T follicular helper cell (primary cell): Measurements from ENCODE around the gene AMMECR1.

ENCODE experiments used
- DNase-seq: peaks from one replicate; pipeline ENCODE4 v3.0.0-alpha.2; 2020; ENCODE audit warnings: low read depth

The AMMECR1 gene

DNA sequence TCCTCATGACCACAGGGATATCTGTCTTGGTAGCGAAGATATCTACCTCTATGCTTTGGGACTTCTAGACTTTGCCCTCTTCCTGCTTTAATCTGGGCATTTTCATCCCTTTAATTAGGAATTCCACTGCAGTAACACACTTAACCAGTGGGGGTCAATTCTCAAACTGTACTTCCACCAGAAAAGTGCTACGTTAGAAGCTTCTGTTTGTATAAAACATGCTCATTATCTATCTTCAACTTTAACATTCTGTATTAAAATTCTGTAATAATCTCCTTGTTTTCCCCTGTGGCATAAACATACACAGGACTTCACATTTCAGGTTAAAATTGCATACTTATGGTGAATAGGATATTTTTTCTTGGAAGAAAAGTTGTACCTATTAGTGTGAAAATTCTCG, 105.6 kb downstream of the AMMECR1 start:
- no peak for DNase-seq

DNA sequence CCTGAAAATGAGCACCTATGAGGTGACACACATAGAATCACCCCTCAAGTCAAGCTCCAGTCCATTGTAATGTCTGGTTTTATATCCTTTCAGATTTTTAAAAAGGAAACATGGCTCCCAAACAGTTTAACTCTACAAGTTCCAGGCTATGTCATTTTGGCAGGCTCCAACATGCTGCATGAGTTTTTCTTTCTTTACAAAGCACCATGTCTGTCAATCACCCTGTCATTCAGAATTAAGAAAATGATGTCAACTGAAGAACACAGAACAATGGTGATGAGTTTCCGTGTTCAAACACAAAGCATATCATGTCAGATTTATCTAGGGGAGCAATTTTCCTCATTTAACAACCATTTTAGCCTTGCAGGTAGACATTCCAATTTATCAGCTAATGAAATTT, 106.5 kb downstream of the AMMECR1 start:
- no peak for DNase-seq

DNA sequence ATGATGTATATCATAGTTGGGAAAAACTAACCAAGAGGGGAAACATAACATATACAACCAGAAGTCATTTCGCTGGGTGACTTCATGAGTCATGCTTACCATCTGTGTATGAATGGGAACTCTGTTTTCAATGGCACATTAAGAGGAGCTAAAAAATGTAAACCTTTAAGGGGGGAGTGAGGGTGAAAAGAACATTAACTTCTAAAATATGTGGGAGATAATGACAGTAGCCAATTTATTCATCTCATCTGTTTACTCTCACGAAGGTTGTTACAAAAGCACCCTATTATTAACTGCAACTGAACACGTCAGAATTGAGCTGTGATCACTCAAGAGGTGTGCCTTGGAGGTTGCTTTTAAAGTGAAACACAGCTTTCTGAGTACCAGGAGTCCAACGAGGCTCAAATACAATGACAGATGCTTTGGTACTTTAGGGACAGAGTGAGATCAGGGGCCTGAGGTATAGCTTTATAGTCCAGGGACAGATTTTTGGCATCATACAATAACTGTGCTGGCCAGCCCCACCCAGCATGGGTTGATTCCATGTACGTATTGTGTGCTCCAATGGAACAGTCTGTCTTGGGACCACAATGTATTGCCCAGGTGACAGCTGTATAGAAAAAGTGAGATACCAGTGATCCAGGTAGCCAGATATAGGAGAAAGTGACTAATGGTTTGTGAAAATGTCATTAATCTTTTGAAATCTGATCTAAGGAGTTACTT, 107.3 kb downstream of the AMMECR1 start:
- DNase-seq: no peak

DNA sequence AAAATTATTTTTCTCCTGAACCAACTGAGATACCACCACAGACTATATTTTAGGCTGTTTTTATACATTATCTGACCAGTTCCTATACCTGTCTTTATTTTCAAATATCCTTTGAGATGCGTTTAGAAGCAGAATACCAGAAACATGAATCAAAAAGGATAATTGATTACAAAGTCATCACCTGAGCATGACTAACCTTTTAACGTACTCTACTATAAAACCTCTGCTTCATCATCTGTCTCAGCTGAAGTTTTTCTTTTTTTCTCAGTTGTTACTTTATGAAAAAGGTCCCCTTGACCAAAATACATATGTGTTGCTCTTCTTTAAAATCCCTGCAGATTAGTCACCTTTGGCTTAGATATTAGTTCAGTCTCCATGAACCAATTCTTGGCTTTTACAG, 109.8 kb downstream of the AMMECR1 start:
- no peak for DNase-seq

DNA sequence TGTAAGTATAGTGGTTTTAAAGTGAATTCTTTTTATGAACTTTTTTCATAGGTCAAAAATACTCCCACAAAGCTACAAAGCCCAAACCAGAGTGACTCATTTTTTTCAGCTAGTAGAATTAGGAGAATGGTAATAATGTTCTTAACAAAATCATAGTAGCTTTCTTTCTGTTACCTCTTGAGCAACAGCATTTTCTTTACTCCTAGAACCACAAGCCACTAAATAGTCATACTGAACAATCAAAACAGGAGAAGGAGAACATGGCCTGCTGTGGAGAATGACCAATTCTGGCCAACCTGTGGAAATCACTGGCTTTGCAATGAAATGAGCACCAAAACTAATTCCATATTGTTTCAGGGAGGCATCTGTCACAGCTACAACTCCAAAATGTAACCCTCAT, 112.9 kb downstream of the AMMECR1 start:
- DNase-seq: no peak

DNA sequence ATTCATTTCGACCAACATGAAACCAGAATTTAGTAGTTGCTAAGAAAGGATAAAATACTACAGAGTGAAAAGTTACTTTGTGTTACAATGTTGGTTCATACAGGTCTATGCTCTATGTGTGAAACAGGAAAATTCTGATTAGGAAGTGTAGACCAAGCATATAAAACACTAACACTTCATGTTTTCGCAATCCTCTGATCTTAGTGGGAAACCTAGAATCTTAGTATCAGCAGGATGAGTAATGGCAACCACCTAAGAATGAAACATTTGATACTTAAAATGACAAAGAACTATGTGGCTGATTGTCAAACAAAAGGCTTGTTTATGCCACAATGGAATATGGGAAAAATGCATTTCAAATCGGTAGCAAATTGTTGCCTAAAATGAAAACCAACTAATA, 116.1 kb downstream of the AMMECR1 start:
- DNase-seq: no peak

DNA sequence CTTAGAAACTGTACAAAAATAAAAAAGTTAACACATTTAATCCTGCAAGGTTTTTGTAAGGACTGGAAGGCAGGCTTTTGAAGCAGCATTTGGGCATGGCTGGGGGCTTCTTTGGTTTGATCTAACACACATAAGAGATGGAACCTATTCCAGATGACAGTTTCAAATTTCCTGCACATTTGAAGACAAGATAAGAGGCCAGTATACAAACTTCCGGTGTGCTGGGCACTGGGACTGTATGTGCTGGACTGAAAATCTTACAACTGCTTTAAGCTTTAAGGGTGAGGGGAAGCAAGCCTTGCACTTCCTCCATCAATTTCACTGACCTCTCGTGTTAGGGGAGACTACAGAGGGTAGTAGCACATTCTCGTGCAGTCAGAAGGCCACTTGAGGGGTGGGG, 122.9 kb downstream of the AMMECR1 start:
- DNase-seq: no peak

DNA sequence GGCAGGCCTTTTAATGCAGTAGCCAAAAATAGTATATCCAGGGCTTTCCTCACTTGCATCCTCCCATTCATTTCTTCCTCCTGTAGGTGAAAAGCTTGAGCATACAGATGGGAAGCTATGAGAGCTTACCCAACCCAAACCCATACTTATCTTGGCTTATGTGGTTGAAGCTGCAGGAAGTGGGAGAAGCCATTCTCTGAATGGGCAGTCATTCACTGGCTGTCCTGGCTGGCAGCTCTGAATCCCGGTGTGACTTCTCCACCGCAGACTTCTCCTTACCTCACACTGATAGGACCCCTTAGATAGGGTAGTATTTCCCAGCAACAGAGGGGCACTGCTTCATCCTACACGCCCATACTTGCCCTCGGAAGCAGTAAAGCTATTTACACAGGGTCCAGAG, 125.4 kb downstream of the AMMECR1 start:
- no peak for DNase-seq

DNA sequence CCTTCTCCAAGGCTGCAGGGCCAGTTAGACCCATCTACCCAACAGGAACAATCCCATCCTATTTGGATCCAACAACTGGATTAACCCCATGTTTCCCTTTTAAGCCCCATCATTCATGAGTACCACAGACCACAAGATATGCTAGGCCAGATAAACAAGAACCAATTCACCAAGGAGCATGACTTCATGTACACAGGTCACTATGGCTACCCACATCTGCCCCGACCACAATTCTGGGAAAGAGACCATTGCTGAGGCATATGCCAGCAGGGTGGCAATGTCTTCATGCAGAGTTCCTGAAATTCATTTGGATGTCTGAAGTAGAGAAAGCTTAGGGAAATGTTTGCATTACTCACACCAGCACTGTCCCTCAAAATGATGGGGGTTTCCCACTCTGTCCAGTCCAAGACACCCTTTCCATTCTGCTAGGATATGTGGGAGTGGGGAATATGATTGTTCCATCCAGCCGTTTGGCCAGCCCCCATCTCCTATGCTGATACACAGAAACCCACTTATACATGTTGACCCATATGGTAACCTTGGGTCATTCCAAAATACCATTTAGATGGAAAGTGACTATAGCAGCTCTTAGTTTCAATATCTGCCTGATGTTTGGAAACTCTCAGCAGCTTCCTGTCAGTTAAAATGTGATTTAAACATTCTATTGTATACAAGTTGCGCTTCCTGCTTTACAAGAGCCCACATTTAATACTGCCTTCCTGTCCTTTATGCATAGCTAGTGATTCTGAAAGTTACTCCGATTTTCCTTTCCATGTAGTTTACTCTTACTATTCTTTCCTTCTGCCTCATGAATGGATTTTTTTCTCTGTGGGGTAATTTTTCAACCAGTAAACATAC, 129.0 kb downstream of the AMMECR1 start:
- no peak for DNase-seq

DNA sequence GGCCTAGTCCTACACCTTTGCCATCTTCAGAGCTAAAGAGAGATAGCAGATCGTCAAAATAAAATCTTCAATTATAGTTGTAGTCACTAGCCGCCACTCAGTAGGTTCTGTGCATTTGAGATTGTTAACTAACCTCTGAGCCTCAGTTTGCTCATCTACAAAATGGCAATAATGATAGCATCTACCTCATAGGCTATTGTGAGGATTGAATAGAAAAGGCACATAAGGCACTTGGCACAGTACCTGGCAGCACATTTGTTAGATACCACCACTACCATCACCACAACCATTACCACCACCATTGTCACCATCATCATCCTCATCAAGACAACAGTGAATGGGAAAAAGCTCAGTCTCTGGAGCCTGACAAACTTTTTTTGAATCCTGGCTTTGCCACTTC, 134.6 kb downstream of the AMMECR1 start:
- DNase-seq: no peak

DNA sequence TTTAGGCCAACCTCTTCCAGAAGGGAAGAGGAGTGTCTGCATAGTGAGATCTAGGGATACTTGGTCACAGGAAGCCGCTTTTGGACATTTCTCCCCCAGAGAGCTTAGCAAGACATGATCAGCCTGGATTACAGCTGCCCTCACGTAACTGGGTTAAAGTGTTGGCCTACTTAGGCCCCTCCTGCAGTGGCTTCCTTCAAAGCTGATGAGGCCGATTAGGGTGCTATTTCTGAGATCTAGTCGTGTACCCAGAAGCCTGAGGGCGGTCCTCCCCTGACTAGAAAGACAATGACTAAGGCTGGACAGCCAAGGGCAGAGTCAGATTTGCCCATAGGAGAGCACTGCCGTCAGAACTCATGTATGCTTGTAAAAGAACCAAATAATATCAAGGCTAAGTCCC, 135.0 kb downstream of the AMMECR1 start:
- no peak for DNase-seq

DNA sequence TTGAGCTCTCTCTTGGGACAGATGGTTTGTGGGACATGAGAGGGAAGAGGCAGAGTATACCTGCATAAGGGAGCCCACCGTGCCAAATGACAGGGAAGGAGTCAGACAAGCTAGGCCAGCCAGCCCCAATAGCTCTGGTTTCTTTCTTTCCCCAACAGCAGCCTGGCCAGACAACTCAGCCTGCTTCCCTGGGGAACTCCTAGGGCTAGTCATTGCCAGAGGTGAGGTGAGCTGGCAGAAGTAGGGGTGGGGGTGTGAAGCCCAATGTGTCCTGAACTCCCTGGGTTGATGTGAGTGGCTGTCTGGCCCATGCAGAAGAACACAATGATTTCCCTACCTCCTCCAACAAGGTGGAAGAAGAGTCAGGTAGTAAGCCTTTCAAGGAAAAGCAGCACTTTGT, 135.5 kb downstream of the AMMECR1 start:
- no peak for DNase-seq

DNA sequence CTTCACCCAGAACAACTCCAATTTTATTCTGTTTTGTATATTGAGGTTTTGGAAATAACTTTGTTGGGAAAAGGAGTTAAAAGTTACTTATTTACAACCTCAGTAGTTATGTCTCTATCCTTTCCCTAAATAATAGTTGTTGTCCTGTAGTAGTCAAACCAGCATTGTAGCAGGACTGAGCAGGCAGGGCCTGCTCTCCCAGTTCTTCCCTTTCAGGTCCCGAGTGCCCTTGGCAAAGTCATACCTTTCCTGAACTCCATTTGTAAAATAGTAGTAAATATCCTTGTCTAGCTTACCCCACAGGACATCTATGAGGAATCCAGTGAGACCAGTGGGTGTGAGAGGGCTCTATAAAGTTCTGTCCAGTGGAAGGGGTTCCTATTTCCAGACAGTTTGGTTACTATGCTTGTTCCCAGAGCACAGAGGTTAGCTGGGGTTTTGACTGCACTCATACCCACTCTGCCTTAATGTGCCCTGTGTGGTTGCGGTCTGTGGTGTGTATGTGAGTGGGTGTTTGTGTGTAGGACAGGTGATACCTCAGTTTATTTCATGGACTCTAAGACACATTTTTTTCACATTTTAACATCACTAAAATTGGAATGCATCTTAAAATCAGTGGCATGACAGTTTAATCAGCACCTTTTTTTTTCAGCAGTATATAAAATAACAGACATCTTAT, 136.3 kb downstream of the AMMECR1 start:
- DNase-seq: no peak

DNA sequence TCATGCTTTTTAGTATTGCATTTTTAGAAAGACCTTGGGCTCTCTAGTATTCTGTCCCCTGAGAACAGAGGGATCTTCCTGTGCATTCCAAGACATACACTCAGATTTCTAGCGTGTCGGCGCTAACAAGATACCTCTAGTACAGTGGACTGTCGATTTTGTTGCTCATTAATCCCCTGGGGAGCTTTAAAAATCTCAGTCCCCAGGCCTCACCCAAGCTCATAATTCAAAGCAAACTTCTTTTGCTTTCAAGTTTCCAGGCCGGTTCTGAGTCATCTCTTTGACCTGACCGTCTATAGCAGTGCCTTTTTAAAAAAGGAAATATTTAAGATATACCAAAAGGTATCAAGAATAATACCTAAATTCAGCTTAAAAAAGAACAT, 137.0 kb downstream of the AMMECR1 start:
- DNase-seq: no peak

DNA sequence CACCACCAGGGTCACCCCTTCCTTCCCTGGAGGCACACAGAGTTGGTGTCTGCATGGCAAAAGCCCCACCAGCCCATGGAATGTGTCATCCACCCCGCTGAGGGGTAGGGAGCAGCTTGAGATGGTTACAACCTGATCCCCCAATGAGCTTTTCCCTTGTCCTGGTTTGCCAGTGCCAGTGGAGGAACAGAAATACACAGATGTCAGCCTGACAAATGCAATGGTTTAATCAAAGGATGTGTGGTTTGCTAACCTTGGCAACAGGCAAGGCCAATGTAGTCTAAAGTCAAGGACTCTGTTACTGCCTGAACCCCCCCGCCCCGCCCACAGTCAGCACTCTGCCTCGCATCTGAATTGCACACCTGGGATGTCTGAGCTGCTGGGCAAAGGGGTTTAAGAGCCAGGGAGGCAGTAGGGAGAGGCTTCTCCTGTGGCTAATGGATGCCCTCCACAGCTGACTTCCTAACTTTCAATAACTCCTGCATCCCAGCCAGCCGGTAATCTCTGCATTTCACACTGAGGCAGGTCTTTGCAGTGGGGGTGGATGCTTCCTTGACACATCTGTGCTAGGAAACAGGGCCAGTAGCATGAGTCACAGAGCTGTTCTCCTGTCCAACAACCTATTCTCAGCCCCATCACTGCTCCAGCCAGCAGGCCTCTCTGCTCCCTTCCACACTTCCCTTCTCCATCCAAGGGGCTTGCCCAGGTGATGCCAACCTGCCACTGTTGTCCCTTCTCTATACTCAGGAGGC, 137.5 kb downstream of the AMMECR1 start:
- DNase-seq: no peak

DNA sequence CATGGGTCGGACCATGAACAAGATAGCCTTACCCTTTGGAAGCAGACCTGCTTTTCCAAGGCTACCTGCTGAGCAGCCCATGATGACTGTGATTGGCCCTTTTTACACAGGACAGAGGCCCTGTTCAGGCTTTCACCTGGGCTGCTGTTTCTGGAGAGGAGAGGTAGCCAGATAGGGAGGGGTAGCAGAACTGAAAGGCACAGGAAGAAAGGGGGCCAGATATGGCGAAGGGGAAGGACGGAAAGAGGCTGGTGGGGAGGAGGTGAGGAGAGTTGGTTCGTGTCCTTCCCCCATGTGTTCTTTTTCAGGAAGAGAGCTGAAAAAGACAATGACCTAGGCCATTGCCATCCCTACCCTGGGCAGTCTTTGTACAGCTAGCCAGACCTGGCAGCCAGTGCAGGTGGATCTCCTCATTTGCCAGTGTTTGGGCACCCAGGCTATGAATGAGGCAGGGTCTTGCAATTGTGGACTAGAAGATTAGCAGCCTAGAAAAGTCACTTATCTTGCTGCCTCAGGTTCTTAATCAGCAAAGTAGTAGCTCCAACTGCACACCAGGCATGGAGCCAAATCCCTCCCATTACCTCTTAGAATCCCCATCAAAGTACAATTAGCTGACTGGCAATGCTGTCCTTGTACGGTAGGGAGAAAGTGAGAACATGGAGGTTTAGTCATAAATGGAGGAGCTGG, 139.6 kb downstream of the AMMECR1 start:
- no peak for DNase-seq

DNA sequence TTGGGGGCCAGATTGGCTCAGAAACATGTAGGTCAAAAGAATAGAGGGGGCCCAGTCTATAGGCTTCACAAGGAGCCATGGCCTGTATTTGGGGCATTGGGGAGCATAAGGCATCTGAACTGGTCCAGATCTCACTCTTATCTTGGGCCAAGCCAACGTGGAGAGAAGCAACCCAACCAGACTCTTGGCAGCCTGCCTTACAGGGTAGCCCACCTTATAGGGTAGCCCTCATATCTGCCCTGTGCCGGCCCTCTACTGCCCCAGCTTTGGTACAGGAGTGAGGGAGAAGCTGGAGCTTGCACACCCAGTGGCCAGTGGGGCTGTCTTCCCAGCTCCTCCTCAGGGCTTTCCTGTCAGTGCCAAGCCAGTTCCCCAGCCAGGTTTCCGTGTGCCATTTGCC, 142.2 kb downstream of the AMMECR1 start:
- DNase-seq: no peak

DNA sequence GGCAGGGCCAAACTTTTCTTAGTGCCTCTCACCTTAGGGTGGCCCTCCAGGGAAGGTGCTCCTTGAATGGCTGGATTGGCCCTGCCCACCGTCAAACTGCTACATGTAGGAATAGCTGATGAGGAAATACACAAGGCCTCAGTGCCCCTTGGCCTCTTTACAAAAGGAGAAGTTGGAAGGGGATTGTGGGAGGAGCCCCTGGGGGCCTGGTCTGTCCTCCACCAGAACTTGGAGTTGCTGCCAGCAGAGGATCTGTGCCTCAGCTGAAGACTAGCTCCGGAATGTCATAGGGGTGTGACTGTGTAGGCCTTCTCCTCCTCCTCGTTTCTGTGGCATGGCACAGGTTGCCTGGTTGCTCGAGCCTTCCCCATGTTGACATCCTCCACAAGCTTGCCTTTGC, 142.7 kb downstream of the AMMECR1 start:
- DNase-seq: no peak

DNA sequence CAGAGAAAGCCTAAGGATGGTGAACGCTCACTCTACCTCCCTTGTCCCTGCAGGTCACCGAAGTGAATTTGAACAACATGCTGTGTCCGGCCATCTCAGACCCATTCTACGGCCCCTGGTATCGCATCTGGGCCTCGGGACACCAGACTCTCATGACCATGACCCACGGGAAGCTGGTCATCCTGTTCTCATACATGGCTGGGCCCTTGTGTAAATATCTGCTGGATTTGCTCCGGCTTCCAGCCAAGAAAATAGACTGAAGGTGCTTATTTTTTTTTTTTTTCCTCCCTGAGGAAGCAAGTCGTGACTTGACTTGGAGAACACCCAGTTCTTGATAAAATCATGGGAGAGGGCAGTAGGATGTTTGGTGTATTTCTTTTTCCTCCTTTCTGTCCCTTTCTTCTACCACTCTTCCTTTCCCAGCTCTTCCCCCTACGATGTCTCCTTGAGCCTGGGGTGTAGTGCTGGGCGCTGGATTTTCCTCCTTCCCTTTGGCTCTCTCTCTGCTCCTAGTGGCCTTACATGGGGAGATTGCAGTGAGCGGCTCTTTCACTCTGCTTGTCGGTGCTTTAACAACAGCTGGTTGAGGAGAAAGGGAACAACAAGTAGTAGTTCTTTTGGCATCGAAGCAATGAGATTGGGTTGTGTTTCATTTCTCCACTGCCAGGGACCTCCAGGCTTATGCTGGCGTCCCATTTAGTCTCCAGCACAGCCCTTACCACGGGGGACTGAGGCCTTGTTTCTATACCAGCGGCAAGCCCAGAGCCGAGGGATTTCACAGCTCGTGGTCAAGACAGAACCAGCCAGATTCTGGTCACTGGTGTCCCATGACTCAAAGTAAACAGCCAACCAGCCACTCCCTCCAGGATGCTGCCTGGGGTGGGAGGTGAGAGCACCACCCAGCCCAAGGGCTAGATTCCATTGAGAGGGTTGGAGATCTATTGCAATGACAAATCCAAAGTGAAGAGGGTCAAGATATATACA, 144.4 kb downstream of the AMMECR1 start:
- DNase-seq: no peak

DNA sequence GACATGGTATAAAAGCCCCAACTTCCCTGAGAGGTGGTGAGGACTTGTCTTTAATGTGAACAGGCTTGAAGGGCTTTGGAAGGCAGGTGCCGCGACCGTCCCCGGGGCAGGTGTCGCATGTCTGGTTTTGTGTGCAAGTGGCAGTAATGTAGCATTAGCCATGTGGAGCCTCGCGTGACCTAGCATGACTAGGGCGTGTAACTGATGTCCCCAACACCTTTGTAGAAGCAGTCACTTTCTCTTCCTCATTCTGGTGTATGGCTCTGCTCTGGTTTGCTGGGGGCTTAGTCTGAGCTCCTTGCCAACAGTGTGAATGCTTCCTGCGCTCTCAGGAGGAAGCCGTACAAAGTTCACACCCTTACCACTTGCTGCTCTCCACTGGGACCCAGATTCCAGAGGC, 145.7 kb downstream of the AMMECR1 start:
- DNase-seq: no peak
